GM21576 (cell line): ENCODE results near the gene NTM.

Source experiments
- ATAC-seq: cut with Tn5 transposase; IDR thresholded peaks from one replicate; pipeline ENCODE4 v1.9.1; 2021; ENCODE audit warnings: mild to moderate bottlenecking, moderate library complexity; ENCODE audit not compliant: unreplicated experiment

NTM gene

DNA sequence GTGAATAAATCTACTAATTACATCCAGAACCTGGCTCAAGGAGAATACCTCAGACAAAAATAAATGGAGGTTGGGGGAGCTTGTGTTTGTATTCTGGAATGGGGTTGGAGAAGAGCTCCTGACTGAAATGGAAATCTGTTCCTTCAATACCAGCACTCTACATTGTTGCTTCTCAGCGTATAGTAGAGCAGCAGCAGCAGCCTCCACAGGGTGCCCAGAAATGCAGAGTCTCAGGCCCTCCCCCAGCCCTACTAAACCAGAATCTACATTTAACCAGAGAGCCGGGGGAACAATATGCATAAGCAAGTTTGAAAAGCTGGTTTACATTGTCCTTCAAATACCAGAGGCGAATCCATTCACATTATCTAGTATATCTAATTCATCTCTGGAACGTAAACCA is 474.8 kb downstream of the NTM start:
- no peak for ATAC-seq

DNA sequence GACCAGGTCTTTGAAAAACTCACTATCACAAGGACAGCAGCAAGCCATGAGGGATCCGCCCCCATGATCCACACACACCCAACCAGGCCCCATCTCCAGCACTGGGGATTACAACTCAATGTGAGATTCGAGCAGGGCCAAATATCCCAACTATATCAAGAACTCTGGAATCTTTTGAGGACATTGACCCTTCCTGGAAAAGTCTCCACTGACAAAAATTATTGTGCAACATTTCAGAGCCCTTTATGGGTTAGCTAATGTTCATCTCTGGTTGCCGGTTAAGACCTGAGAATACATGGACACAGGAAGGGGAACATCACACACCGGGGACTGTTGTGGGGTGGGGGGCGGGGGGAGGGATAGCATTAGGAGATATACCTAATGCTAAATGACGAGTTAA is 479.1 kb downstream of the NTM start:
- ATAC-seq = no peak

DNA sequence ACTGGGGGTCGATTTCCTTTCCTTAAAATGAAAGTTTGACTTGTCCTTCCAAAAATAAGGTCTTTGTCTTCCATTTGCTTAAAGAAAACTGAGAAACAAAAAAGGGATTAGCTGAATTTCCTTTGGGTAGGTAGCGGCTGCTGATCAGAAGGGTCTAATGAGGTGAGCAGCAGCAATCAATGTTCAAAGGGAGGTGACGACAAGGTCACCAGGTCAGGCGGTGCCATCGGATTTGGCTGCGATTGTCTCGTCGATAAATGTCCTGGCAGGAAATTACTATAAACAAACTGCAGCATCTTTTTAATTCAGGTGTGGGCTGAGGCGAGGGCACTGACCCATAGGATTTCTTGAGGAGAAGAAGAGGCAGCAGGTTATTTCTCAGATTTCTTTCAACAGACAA is 480.1 kb downstream of the NTM start:
- no peak for ATAC-seq

DNA sequence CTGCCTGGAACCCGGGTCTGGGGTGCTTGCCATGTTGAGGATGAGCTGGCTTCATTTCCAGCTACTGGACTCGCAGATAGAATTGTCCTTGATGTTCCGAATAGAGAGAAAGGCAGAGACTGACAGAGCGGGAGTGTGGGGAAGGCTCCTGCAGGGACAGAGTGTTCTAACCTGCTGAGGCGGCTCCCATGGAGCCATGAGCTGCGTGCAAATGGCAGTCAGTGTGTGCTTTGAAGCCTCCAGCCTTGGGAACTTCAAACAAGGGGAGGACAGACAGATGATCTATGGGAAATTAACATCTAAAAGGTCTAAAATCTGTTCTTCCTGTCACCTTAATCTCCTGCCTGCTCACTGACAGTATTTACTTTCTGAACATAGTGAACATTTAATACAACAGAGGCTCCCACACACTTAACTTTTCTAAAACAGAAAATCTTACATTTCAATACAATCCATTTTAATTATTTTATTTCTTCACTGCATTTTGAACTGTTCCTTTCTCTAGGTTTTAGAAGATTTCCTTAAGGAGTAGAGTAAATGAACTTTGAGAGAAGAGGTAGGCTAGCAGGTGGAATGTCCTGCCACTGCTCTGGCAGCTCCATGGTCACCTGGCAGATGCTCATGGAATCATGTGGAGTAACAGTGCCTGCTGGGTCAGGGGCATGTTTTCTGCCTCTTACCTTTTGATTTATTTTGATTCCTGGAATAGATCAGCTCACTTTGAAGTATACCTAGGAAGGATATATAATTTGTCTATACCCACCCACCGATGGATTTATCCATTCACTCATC is 481.7 kb downstream of the NTM start:
- no peak for ATAC-seq

DNA sequence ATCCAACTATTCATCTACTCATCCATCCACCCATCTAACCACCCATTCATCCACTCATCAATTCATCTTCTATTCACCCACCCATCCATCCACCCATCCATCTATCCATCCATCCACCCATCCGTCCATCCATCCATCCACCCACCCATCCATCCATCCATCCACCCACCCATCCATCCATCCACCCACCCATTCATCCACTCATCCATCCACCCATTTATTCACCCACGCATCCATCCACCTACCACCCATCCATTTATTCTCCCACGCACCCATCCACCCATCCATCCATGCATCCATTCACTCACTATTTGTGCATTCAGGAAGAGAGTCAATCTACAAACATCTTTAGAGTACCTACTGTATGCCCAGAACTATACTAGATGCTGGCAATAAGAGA is 482.3 kb downstream of the NTM start:
- ATAC-seq = no peak

DNA sequence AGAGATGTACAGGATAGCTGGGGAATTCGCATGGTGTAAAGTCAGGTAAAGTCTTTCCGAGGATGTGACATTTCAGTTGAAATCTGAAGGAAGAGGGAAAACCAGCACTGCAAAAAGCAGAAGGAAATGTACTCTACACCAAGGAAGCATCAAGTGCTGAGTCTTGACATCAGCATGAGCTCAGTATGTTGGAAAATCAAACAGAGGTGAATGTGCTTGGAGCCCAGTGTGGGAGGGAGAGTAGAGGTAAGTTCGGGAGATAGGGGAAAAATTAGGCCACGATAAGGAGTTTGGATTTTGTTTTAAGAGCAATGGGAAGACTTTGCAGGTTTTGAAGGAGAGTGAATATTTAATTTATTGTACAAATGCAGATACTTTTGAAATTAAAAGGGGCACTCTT is 484.0 kb downstream of the NTM start:
- ATAC-seq = no peak

DNA sequence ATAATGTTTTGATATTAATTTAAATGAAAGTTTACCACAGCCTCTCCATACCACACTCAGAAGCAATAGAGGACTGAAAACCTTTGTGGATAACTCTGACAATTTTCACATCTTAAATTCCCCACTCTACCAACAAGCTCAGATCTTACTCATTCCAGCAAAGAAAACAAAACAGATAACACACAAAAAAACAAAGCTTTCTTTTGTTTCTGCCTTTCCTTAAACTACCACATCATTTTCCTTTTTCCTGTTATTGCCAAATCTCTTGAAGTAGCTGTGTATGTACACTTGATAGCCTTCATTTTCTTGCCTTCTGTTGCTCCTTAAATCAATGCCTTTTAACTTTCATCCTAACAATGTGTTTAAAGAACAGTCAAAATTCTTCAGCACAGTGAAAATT is 484.9 kb downstream of the NTM start:
- ATAC-seq = no peak

DNA sequence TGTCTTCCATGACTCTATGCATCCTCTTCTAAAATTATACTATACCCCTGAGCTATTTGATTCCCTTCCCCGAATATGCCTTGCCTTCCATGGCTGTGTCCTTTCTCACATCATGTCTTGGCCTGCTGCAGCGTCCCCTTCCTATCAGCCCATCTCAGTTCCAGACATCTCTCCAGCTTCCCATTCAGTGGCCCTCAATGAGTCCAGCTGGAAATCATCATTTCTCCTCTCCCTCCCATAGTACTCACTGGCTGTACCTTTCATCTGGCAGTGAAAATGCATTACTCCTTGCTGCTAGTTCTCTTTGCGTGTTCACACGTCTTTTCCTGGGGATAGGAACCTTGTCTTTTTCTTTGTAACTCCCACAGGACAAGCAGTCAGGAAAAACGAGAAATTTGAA is 486.8 kb downstream of the NTM start:
- no peak for ATAC-seq

DNA sequence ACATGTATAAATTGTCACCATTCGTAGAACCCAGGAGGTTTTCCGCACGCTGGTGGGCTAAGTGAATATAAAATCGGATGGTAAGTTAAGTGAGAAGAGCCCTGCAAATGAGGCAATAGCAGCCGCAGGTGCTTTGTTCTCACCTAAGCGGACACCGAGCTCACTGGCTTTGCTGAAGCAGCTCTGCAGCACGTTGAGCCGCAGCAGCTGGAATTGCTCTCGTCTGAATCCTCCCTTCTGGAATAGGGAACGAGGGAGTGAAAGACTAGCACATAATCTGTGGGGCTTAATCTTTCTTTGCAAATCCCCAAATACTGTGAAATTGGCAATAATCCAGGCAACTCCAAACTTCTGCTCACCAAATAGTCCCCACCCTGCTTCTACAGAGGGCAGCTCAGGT is 488.1 kb downstream of the NTM start:
- no peak for ATAC-seq

DNA sequence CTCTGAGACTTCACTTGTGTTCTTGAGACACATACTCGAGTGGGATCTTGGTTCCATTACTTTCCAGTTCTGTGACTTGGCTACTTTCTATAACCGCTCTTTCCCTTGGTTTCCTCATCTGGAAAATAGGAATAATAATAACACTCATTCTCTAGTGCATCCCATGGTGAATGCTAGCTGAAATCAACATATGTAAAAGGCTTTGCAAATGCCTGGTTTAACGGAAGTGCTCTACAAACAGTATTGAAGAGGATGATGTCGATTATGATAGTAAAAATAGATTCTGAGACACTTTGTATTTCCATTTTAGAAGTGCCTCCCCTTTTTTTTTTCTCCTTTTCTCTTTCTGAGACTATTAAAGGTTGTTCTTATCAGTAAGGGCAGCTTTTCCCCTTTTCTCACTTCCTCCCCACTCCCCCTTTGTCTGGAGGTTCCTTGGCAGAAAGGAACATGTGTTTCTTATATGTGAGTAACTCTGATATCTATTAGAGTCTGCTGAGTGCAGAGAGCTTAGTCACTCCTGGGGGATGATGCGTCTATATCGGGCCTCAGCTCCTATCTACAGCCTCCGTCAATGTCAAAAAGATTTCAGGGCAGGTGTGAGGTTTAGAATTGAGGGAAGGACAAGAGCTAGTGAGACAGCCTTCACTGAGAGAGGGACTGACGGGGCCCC is 489.3 kb downstream of the NTM start:
- no peak for ATAC-seq

DNA sequence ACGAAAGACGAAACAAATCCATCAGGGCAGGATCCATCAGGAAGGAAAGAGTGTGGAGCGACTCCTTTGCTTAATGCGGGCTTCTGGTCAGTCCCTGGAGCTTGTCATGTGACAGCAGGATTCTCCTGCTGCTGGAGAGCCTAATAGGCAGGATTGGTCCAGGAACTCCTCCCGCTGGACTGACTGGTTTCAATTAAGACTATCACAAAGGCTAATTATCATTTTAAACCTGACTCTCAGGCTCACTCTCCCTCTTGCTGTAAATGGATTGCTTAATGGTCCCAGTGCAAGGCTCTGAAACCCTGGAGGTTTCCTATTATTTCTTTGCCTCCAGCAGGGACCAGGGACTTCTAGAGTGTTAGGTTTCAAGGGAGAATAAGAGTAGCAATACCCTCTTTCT is 493.8 kb downstream of the NTM start:
- no peak for ATAC-seq

DNA sequence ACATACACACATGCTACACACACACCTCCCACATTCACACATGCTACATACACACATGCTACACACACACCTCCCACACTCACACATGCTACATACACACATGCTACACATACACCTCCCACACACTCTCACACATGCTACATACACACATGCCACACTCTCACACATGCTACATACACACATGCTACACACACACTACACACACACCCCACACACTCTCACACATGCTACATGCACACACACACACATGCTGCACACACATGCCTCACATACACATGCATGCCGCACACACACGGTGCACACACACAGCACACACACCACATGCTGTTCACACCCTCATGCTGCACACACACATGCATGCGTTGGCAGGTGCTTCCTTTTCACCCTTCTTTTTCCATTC is 495.4 kb downstream of the NTM start:
- ATAC-seq = no peak

DNA sequence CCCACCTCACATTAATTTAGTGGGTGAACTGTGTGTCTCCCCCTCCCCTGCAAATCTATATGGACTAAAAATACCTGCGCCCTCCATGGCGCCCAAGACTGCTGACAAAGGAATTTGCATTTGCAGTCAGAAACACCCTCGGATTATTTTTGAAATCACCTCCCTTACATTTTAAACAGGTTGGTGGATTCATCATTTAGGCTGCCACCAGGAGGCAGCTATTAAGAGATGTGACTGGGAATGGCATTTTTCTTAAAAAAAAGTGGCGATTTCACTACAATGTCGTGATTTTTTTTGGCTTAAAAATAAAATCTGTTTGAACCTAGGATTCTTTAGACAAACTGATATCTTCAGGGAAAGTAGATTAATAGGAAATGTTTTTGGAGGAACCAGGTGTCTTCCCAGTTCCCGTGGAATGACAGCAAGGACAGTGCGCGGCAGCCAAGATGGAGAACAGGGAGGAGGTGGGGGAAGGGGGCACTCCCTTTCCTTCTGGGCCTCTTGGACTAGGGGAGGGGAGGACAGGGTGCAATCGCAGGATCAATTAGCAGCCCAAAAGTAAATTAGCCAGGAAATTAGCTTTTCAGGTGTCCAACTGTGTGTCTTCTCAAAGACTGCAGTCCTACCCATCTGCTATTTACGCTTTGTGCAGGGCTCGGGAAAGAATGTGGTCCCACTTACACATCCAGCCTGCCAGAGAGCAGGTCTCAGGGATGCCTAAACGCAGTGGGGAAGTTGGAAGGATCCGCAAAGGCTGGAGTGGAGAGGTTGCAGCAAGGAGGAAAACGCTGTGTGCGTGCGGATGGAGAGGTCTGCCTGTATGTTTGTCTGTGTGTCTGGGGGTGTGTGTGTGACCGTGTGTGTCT is 496.4 kb downstream of the NTM start:
- no peak for ATAC-seq

DNA sequence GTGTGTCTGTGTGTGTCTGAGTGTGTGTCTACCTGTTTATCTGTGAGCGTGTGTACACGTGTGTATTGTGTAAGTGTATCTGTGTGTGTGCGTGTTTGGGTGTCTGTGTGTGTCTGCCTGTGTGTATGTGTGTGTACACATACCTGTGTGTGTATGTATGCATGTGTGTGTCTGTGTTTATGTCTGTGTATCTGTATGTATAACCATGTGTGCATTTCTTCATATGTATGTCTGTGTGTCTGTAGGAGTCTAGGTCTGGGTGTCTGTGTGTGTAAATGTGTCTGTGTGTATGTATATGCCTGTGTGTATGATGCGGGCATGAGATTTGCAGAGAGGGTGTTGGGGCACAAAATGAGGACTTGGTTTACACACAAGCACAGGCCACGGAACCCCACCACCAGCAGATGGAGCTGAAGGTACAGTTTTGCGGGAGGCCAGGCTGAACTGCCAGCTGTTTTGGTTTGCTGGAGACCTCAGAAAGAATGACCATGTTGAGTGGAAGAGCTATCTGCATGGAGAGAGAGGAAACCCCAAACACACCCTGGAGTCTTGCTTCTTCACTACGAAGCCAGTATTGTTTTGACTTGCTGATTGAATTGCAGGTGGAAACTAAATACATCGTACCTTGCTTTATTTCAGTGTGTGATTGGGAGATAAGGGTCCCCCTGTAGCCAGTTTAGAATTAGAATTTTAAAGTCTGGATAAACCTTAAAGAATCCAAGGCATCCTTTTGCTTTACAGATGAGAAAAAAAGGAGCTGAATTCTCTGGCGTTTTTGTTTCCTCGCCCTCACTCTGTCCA is 497.2 kb downstream of the NTM start:
- no peak for ATAC-seq

DNA sequence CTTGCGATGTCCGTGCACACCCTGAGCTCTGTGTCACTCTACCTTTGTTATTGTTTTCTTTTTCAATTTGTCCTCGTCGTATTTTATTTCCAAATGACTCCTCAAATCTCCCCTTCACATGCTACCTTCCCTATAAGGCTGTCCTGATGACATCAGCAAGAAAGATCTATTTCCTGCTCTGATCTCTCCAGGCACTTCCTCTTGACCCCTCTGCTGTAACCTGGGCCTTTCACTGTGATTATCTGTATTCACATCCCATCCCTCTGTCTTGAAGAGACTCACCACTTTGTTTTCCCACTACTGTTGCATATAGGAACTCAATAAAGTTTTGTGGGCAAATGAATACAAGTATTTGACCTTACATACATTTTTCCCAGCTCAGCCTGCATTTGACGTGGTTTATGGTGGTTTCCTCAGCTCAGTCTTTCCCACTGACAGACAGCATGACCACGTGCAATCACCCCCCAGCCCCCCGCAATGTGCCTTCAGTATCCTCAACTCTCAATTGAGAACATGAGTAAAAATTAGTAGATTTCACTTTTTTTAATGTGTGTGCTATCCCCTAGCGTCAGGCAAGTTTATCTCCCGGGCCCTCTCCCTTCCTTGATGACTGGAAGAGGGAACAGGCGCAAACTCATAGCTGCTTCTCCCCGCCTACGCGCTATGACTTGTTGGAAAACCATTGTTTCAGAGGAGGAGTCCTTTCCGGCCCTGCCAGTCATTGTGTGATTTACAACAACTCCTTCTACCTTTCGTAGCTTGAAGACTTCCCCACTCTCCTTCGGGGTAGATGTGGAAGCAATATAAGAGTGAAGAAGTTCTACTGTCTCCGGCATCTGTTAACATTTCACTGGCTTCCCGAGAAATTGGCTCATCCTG is 498.5 kb downstream of the NTM start:
- ATAC-seq = no peak

DNA sequence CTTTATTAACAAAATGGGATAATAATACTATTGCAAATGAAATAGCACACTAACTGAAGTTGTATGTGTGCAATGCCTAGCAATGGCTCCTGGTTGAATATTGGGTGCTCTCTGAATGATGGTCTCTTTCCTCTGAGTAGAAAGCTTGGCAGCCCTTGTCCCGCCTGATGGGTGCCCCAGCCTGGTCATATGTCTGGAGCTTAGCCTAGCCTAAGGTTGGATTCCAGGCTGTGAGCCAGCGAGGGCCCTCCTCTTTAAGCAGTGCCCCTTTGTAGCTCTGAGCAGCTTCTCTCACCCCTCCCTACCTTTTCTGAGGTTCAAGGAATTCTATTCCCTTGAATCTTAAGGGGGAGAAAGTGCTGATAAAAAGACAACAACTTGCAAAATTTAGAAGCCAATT is 499.9 kb downstream of the NTM start:
- ATAC-seq = no peak

DNA sequence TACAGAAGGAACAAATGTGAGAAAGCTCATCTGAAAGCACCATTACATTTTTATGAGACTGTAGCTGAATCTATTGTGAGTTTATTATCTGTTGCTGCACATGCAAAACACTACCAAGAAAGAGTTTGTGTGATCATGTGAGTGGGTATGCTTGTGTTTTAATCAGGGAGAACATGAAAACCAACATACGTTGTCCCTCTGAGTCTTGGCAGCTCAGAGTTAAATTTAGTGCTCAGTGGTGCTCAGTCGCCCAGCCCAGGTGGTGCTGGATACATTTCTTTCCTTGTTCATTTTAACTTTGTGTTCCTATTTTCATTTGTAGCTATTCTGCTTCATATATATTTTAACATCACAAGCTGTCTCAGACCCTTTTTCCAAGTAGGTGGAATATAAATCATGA is 500.6 kb downstream of the NTM start:
- ATAC-seq = no peak

DNA sequence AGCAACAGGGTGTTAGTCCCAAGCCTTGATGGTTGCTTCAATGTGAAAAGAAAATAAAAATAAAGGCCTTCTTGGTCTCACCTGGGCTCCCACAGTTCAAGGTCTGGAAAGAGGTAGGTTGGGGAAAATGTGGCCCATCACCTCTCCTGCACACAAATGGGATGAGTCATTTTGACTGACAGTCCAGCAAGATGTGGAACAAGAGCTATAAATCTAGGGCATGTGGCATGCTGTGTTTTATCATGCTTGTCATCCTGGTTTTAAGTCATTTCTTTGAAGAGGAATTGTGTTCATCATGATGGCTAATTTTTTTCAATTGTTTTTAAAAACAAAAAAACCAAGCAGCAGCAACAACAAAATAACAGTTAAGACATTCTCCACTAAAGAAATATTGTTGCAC is 503.7 kb downstream of the NTM start:
- ATAC-seq = no peak

DNA sequence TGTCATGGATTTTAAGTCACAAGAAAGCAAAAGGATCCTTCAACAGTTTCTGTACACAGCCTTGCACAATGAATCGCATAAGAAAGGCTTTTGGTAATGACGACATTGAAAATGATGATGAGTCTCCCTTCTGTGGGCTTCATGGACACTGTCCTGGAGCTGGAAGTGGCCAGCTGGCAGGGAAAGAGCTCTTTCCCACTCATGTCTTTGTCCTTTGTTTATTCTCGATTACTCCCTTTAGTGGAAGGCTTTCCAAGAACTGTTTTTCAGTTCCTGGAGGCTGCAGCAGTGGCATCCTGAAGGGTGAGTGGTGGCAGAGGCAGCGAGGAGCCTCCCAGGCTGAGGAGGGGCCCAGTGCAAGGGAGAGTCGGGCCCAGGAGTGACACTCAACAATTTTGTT is 505.2 kb downstream of the NTM start:
- ATAC-seq = no peak
